HEK293 (cell line): ENCODE measurements around the gene SEC11A.
A peak's percentile ranks its signal among the peaks of the same experiment; 100 is the strongest.

ENCODE experiments used
- HOXC10 ChIP-seq: sonication (generic); formaldehyde crosslinking; IDR thresholded peaks from 2 replicates; pipeline ENCODE4 v1.8.1; 2023; ENCODE audit warnings: mild to moderate bottlenecking, missing genetic modification reagents
- MEIS1 ChIP-seq: sonication (generic); formaldehyde crosslinking; IDR thresholded peaks from 2 replicates; pipeline ENCODE4 v1.8.1; 2022; ENCODE audit warnings: missing genetic modification reagents, mild to moderate bottlenecking, borderline replicate concordance
- PRDM10 ChIP-seq: fragments of 450-650 bp; formaldehyde crosslinking; IDR thresholded peaks from 2 replicates; pipeline ENCODE4 v1.5.1; 2016; ENCODE audit warnings: missing biosample characterization, missing genetic modification characterization
- PRDM4 ChIP-seq: fragments of 450-650 bp; formaldehyde crosslinking; IDR thresholded peaks from 2 replicates; pipeline ENCODE4 v1.5.1; 2017; ENCODE audit warnings: missing biosample characterization, missing genetic modification characterization
- RBAK ChIP-seq: fragments of 450-650 bp; formaldehyde crosslinking; IDR thresholded peaks from 2 replicates; pipeline ENCODE4 v1.5.1; 2016; ENCODE audit warnings: missing biosample characterization, missing genetic modification characterization
- SP2 ChIP-seq: fragments of 450-650 bp; formaldehyde crosslinking; IDR thresholded peaks from 2 replicates; pipeline ENCODE4 v1.5.1; 2016; ENCODE audit warnings: missing biosample characterization, missing genetic modification characterization
- ZBTB1 ChIP-seq: fragments of 450-650 bp; formaldehyde crosslinking; IDR thresholded peaks from 2 replicates; pipeline ENCODE4 v1.5.1; 2016; ENCODE audit warnings: missing biosample characterization, missing genetic modification characterization
- ZBTB17 ChIP-seq: fragments of 450-650 bp; formaldehyde crosslinking; IDR thresholded peaks from 2 replicates; pipeline ENCODE4 v1.5.1; 2016; ENCODE audit warnings: missing biosample characterization, missing genetic modification characterization
- ZEB2 ChIP-seq: fragments of 450-650 bp; formaldehyde crosslinking; IDR thresholded peaks from 2 replicates; pipeline ENCODE4 v1.5.1; 2016; ENCODE audit warnings: missing biosample characterization, missing genetic modification characterization
- ZNF18 ChIP-seq: fragments of 450-650 bp; formaldehyde crosslinking; IDR thresholded peaks from 2 replicates; pipeline ENCODE4 v1.5.1; 2016; ENCODE audit warnings: missing biosample characterization, missing genetic modification characterization
- ZNF324 ChIP-seq: fragments of 450-650 bp; formaldehyde crosslinking; IDR thresholded peaks from 2 replicates; pipeline ENCODE4 v1.5.1; 2016; ENCODE audit warnings: missing biosample characterization, missing genetic modification characterization
- ZNF335 ChIP-seq: fragments of 450-650 bp; formaldehyde crosslinking; conservative IDR thresholded peaks from 2 replicates; pipeline ENCODE4 v1.5.1; 2016; ENCODE audit warnings: missing biosample characterization, missing genetic modification characterization
- ZNF391 ChIP-seq: fragments of 450-650 bp; formaldehyde crosslinking; IDR thresholded peaks from 2 replicates; pipeline ENCODE4 v1.5.1; 2016; ENCODE audit warnings: low read depth, missing biosample characterization, missing genetic modification characterization, borderline replicate concordance
- ZNF404 ChIP-seq: fragments of 450-650 bp; formaldehyde crosslinking; IDR thresholded peaks from 2 replicates; pipeline ENCODE4 v1.5.1; 2017; ENCODE audit warnings: missing biosample characterization, missing genetic modification characterization
- ZNF48 ChIP-seq: fragments of 450-650 bp; formaldehyde crosslinking; IDR thresholded peaks from 2 replicates; pipeline ENCODE4 v1.5.1; 2016; ENCODE audit warnings: missing biosample characterization, missing genetic modification characterization
- ZNF488 ChIP-seq: fragments of 450-650 bp; formaldehyde crosslinking; IDR thresholded peaks from 2 replicates; pipeline ENCODE4 v1.5.1; 2016; ENCODE audit warnings: missing biosample characterization, missing genetic modification characterization
- ZNF501 ChIP-seq: fragments of 450-650 bp; formaldehyde crosslinking; IDR thresholded peaks from 2 replicates; pipeline ENCODE4 v1.5.1; 2016; ENCODE audit warnings: missing biosample characterization, missing genetic modification characterization
- ZNF510 ChIP-seq: fragments of 450-650 bp; formaldehyde crosslinking; IDR thresholded peaks from 2 replicates; pipeline ENCODE4 v1.5.1; 2018; ENCODE audit warnings: mild to moderate bottlenecking, missing genetic modification characterization, missing biosample characterization; ENCODE audit not compliant: insufficient replicate concordance
- ZNF513 ChIP-seq: fragments of 450-650 bp; IDR thresholded peaks from 2 replicates; pipeline ENCODE4 v1.5.1; 2018; ENCODE audit warnings: missing biosample characterization, missing genetic modification characterization
- ZNF529 ChIP-seq: fragments of 450-650 bp; formaldehyde crosslinking; IDR thresholded peaks from 2 replicates; pipeline ENCODE4 v1.5.1; 2017; ENCODE audit warnings: missing genetic modification characterization, missing biosample characterization; ENCODE audit not compliant: insufficient replicate concordance
- ZNF664 ChIP-seq: fragments of 450-650 bp; formaldehyde crosslinking; IDR thresholded peaks from 2 replicates; pipeline ENCODE4 v1.5.1; 2016; ENCODE audit warnings: missing biosample characterization, missing genetic modification characterization
- ZNF747 ChIP-seq: fragments of 450-650 bp; formaldehyde crosslinking; IDR thresholded peaks from 2 replicates; pipeline ENCODE4 v1.5.1; 2016; ENCODE audit warnings: missing biosample characterization, missing genetic modification characterization
- ZXDB ChIP-seq: fragments of 450-650 bp; formaldehyde crosslinking; IDR thresholded peaks from 2 replicates; pipeline ENCODE4 v1.5.1; 2016; ENCODE audit warnings: missing biosample characterization, missing genetic modification characterization

The SEC11A gene

GRCh38 chr15:84734794-84735479 is 19.0 kb upstream of the SEC11A start (continued):
- TF ChIP-seq ZNF18 (tag by site-specific recombination) (no peak), ZNF513 (tag by site-specific recombination) (no peak), ZNF488 (tag by site-specific recombination) (no peak), RBAK (0 out of 2 replicates have a peak, but pooled peaks have one; percentile 20), ZXDB (tag by site-specific recombination) (peak; percentile 60), ZNF391 (tag by site-specific recombination) (no peak), ZNF48 (tag by site-specific recombination) (no peak), SP2 (peak; percentile 71), ZBTB1 (tag by site-specific recombination) (no peak), ZNF335 (tag by site-specific recombination) (peak; percentile 24), MEIS1 (CRISPR knock-in tag) (no peak), ZNF510 (tag by site-specific recombination) (no peak), HOXC10 (CRISPR knock-in tag) (no peak), PRDM4 (tag by site-specific recombination) (no peak), ZEB2 (tag by site-specific recombination) (peak; percentile 51; the same call in 1 of the 2 replicates), ZNF404 (tag by site-specific recombination) (no peak), ZBTB17 (peak; percentile 96), ZNF324 (tag by site-specific recombination) (peak; percentile 77; the same call in 1 of the 2 replicates), ZNF747 (no peak), ZNF664 (tag by site-specific recombination) (no peak), PRDM10 (tag by site-specific recombination) (peak; percentile 91), ZNF501 (peak; percentile 62), ZNF529 (tag by site-specific recombination) (no peak)
